Measurements from ENCODE around the gene DERA.
"Not testable (repeated sequence)": the region's sequence is repeated elsewhere in the genome, so short reads cannot be mapped to it uniquely, and the experiment has no call there.

Gene DERA

DNA sequence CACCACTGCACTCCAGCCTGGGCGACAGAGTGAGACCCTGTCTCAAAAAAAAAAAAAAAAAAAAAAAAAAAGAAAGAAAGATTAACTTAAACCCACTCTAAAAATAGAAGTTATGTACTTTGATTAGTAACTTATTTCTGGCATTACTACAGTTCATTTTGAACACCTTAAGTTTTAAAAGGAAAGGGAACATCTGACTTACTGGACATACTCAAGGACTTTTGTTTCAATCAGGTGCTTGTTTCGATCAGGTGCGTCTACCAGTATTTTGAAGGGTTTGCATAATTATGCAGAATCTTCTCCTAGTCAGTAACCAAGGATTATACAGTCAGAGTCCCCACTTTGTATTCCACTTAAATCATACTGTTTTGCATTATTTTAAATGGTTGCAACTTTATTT lies 105.6 kb downstream of the DERA start:
- DNase-seq, result no peak

DNA sequence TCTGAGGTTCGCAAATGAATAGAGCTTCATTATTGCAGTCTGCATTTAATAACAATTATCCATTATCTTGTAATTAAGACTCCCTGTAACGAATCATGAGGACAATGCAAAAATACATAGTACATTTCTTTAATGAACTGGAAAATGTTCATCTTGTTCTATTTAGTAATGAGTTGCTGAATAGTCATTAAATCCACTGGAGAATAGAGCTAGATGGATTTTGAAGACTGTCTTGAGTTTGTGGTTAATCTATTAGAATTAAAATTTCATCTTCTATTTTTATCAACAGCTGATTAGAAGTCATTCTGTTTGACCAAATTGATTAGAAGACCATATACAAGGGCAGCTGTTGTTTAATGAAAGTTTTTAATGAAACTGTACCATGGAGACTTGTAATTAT lies 107.2 kb downstream of the DERA start:
- no peak for DNase-seq

DNA sequence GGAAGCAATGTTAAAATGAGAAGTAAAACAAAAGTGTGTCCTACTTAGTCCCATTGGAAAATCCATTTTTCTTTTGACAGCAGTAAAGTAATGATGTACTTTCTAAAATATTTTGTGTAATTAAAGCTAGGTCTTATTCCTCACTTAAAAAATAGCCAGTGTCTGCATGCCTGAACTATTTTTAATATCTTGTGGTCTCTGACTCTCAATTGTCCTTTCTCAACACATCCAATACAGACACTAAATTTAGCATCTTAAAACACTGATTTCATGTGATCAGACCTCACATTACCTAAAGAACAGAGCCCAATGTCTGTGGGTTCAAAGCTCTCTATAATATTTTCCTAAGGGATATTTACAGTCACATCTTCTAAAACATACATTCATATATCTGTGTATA lies 108.0 kb downstream of the DERA start:
- DNase-seq, result no peak

DNA sequence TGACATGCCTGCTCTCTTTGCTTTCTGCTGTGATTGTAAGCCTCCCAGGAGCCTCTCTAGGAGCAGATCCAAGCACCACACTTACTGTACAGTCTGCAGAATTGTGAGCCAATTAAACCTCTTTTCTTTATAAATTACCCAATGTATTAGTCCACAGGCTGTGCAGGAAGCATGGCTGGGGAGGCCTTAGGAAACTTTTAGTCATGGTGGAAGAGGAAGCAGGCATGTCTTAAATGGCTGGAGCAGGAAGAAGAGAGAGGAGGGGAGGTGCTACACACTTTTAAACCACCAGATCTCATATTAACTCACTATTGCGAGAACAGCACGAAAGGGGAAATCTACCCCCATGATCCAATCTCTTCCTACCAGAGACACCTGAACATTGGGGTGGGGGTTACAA lies 108.9 kb downstream of the DERA start:
- DNase-seq, result no peak

DNA sequence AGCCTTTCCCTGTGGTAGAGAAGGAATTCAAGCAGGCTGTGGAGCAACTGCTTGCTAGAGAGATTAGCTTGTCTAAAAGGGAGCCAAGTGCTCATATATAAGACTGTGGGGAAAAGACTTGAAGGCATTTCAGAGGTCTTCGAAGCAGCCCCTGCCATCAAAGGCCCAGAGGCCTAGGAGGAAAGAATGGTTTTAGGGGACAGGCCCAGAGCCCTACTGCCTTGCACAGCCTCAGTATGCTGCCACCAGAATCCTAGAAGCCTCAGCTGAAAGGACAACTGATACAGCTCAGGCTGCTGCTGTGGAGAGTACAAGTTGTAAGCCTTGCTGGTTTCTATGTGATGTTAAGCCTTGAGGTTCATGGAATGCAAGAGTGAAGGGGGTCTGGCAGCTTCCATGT lies 109.9 kb downstream of the DERA start:
- no peak for DNase-seq

DNA sequence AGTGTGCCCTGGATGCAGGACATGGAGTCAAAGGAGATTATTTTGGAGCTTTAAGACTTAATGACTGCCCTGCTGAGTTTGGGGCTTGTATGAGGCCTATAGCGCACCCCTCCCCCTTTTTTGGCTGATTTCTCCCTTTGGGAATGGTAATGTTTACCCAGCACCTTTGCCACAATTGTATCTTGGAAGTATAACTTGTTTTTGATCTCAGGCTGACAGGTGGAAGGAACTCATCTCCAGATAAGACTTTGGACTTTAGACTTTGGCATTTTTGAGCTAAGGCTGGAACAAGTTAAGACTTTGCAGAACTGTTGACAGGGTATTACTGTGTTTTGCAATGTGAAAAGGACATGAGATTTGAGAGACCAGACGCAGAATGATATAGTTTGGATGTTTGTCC lies 110.5 kb downstream of the DERA start:
- no peak for DNase-seq

DNA sequence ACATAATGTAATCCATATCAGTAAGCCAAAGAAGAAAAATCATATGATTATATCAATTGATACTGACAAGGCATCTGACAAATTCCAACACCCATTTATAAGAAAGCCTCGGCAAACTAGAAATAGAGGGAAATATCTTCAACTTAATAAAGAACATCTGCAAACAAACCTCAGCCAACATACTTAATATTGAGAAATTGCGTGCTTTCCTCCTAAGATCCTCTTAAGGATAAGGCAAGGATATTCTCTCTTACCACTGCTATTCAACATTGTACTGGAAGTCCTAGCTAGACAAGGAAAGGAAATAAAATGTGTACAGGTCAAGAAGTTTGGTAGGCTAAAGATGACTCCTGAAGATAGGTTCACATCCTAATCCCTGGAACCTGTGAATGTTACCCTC lies 115.9 kb downstream of the DERA start:
- DNase-seq, result no peak

DNA sequence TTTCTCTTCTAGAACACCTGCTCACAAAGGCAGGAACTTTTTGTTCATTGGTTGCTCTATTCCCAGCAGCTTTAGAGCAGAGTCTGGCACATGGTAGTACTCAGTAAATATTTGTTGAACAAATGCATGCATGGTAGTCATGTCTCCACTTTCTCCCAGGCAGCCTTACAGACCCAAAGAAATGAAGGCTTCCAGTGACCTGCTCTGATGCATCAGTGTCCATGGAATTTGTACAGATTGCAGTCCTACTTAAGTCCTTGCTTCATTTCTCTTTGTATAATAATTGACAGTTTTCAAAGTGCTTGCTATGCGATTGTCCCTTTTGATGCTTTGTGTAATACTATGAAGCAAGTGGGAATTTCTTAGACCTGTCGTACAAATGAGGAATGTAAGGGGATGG lies 119.6 kb downstream of the DERA start:
- DNase-seq, result peak; percentile 43

DNA sequence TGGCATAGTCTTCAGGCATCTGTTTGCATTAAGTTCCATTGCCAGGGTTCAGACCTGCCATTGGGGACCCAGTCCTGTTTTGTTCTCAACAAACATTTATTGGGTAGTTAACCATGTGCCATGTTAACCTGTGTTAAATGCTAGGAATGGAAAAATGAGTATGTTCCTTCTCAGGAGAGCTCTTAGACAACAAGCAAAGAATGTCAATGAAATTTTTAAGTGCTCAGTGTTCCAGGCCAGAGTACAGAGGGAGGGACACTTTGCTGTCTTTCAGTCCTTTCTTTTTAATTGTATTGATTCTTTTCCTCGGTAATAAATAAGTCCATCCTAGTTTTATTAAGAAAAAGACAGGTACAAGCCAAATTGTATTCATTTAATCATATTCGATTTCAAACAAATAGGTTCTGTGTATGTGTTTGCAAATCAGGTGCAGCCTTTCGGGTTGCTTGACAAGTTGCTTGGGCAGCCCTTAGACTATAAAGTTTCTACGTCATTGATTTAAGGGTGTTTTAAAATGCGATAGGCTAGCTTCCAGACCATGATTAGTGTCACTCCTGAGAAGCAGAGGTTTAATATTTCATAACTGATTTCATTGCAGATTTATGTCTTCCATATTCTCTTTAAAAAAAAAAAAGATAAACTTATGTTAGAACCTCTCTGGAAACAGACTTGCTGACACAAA lies 123.1 kb downstream of the DERA start:
- no peak for DNase-seq

DNA sequence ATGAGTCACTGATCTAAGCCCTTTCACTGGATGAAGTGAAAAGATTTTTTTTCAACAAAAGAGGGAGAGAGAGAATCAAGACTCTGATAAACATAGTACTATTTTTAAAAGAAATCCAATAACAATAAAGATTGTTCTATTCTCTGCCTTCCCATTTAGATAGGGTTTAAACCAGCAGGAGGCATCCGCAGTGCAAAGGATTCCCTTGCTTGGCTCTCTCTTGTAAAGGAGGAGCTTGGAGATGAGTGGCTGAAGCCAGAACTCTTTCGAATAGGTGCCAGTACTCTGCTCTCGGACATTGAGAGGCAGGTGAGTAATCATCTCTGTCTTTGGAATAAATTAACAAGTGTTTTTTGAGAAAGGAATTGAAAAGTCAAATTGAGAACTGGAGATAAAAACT lies 124.9 kb downstream of the DERA start:
- no peak for DNase-seq

DNA sequence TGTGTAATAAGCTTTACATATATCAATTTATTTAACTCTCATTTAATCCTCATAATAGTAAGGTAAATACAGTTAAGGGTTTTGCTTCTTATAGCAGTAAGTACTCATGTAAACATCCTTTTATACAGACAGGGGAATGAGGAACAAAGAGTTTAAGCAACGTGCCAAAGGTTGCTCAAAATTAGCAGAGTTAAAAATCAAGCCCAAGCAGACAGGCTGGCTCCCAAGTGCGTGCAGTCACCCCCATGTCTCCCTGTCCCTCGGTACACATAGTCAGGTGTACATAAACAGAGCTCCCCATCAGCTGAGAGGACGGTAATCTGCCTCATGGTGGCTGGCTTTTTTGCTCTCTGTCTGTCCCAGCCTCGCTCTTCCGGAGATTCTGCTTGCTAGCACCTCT lies 126.4 kb downstream of the DERA start:
- no peak for DNase-seq

DNA sequence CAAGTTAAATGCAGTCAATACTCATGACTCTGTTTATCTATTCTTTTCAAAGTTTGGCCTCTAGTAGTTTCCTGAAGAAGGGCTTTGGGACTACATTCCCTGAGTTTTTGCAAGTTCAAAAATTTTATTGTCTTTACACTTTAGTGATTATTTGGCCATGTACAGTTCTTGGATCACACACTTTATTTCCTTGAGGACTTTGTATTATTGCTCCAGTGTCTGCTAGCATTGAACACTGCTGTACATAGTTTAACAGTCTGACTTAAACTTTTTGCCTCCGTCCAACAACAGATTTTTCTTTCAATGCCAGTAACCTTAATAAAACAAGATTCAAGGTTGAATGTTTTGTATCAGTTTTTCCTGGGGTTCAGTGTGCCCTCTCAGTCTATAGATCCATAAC lies 132.3 kb downstream of the DERA start:
- DNase-seq, result no peak

DNA sequence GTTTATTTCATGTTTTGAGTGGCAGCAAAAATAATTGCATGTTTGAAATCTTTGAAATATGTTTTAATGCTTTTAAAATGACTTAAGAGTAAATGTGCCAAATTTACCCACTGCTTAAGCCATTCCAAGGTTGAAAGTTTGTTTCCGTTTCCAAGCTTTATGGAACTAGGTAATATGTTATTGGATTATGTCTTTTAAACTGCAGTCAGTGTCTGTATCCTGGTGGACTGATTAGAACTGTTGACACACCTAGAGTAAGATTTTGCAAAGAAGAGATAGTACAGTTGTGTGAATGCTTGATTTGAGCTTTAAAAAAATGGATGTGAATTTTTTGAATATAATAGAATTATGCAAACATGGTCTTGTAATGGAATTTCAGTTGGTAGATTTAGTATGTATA lies 135.1 kb downstream of the DERA start:
- no peak for DNase-seq

DNA sequence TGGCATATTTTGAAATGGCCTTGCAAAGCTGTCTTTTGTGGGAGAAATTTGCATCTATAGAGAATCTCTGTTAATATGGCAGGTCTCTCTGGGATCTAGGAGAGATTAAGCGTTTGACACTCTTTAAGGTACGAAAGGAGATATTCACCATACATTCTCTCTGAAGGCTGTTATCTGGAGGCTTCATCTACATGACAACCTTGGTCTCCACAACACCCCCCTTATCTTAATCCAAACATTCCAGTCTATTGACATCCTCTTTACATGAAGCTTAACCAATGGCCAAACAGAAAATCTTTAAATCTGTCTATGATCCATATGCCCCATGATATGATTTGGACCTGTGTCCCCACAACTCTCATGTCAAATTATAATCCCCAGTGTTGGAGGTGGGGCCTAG lies 137.4 kb downstream of the DERA start:
- DNase-seq, result no peak

DNA sequence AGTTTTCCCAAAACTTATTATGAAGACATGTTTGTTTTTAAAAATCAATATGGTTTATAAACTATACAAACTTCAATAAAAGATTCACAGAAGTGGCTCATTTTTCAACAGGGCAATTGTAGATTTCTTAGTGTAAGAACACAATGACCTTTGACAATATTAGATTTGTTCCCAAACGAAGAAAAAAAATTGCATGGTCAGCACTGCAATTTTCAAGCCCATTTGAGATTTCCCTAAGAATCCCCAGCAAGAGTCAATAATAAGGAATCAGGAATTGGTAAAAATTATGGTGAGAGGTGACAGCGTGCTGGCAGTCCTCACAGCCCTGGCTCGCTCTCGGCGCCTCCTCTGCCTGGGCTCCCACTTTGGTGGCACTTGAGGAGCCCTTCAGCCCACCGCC lies 145.8 kb downstream of the DERA start:
- no peak for DNase-seq

DNA sequence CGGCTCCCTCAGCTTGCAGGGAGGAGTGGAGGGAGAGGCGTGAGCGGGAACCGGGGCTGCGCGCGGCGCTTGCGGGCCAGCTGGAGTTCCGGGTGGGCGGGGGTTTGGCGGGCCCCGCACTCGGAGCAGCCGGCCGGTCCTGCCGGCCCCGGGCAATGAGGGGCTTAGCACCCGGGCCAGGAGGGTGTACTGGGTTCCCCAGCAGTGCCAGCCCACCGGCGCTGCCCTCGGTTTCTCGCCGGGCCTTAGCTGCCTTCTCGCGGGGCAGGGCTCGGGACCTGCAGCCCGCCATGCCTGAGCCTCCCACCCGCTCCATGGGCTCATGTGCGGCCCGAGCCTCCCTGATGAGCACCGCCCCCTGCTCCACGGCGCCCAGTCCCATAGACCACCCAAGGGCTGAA lies 146.2 kb downstream of the DERA start:
- DNase-seq, result not testable (repeated sequence)

DNA sequence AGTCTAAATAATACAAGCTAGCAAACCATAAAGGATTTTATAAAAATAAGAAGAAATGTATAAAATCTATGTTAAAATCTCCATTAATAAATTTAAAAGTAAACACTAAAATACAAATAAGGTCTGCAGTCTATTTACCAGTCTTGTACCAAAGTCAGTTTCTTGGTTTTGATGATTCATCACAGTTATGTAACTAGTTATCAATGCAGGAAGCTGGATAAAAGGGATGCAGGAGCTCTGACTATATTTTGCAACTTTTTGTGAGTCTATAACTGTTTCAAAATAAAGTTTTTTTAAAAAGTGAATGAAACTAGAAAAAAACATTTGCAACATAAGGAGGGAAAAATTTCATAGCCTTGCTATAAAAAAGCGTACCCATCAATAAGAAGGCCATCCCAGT lies 151.5 kb downstream of the DERA start:
- no peak for DNase-seq

DNA sequence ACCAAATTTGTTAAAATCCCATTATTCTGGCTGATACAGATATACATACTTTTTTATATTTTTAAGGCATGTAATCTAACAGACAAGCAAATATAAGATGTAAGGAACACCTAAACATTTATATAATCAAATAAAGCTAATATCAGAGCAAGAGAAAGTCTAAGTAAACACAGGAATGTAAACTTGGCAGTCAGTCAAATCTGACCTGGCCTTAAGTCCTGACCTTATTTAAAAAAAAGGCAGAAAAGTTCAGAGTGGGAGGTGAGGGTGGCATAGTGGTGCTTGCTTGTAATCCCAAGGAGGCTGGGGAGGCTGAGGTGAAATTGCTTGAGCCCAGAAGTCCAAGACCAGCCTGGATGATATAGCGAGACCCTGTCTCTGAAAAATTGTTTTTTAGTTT lies 152.6 kb downstream of the DERA start:
- DNase-seq, result no peak

DNA sequence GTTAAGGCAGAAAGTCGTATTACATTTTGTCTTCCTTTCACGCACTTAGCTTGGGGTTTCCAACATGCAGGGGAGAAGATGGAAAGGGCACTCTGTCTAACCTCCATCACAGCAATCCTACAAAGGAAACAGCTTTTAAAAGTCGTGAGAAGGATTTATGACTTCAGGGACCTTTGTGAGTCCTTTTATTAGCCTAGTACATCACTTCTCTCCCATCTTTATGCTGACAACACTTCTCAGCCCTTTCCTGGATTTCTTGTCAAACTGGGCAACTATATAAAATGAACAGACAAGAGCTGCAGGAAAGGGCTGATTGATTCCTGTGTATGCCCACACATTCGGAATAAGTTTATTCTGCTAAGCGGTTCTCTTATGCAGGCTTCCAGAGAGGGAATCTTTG lies 159.0 kb downstream of the DERA start:
- DNase-seq, result no peak

DNA sequence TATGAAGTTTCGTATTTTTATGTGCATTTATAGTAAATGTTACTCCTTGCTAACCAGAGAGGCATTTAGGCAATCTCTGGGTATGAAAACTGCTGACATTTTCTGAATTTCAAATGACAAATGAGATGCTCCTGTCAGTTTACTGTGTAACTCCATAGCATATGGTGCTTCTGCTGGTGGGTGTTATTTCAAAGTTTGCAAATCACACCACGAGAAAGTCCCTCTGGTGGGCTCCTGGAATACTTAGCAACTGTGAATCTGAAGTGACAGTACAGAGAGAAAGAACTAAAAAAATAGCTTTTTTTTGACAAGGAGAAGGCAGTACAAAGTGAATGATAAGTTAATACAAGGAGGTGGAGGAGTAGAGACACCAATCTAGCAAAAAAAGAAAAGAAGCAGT lies 161.5 kb downstream of the DERA start:
- no peak for DNase-seq

DNA sequence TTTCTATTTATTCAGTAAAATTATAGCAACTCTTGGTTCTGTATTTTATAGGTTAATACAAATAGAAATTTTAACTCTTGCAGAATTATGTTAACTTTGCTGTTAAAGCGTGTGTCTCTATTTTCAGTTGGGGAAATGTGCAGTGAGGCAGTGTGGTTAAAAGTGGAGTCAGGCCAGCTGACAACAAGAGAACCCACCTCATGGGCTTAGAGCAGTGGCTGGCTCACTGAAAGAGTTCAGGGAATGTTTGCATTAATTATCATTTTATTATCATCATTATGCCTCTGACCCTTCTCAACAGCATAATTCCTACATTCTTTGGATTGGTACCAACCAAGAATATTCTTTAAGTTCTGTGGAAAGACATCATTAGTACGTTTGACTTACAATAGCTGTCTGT lies 163.8 kb downstream of the DERA start:
- DNase-seq, result no peak

DNA sequence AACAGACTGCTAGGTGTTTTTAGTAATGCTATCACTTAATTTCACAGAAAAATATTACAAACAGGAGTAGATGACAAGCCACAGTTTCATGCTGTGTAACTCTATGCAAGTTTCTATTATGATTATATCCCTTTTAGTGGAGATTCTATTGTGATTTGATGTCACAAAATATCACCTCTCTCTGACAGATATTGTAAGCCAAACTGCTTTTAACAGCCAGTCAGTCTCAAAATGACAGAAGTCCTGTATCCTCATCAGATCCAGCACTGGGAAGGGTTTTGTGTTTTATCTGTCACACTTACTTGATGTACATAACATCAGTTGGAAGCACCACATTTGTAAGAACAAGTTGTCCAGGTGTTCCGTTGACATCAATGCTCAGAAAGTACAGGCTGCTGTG lies 164.8 kb downstream of the DERA start:
- DNase-seq, result no peak

DNA sequence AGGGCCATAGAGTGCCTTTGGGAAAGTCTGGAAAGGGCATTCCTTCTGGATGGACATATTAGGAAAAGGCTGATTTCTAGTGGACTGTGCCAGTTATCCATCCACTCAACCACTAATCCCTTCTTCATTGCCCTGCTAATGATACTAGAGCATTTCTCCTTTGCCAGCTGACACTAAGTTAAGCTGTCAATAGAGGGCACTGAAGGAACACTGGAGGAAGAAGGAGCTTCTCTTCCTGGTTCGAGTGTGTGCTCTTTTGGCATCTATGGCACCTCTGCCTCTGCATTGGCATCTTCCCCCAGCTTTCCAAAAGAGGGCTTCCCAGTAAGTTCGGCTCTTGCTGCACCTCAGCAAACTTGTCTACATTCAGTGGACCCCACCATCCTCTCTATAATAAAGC lies 165.4 kb downstream of the DERA start:
- peak; percentile 7 for DNase-seq

DNA sequence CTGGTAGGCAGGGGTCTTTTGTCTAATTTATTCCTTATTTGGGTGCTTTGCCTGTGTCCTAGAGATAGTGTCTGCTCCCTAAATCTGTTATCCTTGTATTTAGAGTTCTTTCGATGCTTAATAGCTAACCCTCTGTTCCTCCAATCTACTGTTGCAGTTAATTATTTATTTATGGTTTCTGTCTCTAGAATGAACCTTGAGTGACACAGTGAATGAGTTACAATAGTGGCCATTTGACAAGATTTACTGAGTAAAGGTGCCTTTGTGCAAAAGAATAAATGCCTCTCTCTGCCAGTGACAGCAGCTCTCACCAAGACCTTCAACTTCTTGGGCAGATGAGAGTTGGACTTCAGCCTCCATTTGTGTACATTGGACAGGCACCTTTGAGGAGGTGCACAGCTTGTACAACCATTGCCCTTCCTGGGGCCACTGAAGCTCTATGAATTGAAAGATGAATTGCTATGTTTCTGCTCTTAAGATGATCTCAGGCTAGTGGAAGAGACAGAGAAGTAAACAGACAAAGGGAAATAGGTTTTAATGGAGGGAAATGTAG lies 165.9 kb downstream of the DERA start:
- DNase-seq, result no peak

DNA sequence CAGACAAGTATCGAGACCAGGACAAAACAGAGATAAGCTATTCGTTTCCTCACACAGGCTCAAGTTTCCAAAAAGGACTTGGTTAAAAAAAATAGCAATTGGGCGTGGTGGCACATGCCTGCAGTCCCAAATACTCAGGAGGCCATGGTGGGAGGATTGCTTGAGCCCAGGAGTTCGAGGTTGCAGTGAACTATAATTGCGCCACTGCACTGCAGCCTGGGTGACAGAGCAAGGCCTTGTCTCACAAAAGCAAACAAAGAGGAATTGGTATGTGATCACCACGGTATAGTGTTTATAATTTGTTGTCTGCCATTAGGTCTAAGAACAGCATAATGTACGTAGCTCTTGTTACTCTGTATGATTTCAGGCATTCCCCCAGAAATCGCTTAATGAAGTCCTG lies 175.3 kb downstream of the DERA start:
- DNase-seq, result no peak

DNA sequence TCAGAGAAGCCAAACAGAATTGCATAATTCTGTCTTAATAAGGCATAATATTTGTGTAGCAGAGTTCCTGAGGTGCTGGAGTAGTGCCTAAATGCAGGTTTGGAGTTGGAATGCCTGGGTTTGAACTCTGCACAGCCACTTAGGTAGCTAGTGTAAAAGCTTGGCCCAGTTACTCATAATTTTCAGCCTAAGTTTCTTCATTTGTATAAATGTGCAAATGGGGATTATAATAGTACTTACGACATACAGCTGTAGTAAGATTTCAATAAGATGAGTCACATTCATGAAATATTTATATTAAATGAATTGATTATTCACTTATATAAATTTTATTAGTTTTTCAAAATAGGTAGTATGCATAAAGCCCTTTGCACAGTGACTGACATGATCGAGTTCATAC lies 175.8 kb downstream of the DERA start:
- DNase-seq, result no peak
